Ishikawa (cell line): ENCODE results near the gene ELOB.

Experiments
- CEBPB ChIP-seq: IDR thresholded peaks from 2 replicates; pipeline ENCODE4 v1.6.1; 2012
- CREB1 ChIP-seq: IDR thresholded peaks from 2 replicates; pipeline ENCODE4 v1.6.1; 2012; ENCODE audit warnings: low read depth
- EGR1 ChIP-seq: IDR thresholded peaks from 2 replicates; pipeline ENCODE4 v1.6.1; 2012
- EP300 ChIP-seq: IDR thresholded peaks from 2 replicates; pipeline ENCODE4 v1.6.1; 2012; ENCODE audit warnings: borderline replicate concordance
- FOXM1 ChIP-seq: IDR thresholded peaks from 2 replicates; pipeline ENCODE4 v1.6.1; 2012; ENCODE audit warnings: low read depth, borderline replicate concordance
- NFIC ChIP-seq: IDR thresholded peaks from 2 replicates; pipeline ENCODE4 v1.6.1; 2012
- RAD21 ChIP-seq: IDR thresholded peaks from 2 replicates; pipeline ENCODE4 v1.6.1; 2012; ENCODE audit warnings: low read depth
- TAF1 ChIP-seq: IDR thresholded peaks from 2 replicates; pipeline ENCODE4 v1.6.1; 2012; ENCODE audit warnings: low read depth, mild to moderate bottlenecking
- TCF12 ChIP-seq: IDR thresholded peaks from 2 replicates; pipeline ENCODE4 v1.6.1; 2012; ENCODE audit warnings: low read depth
- TEAD4 ChIP-seq: IDR thresholded peaks from 2 replicates; pipeline ENCODE4 v1.6.1; 2012
- YY1 ChIP-seq: IDR thresholded peaks from 2 replicates; pipeline ENCODE4 v1.6.1; 2012; ENCODE audit warnings: low read depth
- ZBTB7A ChIP-seq: IDR thresholded peaks from 2 replicates; pipeline ENCODE4 v1.6.1; 2012; ENCODE audit warnings: low read depth
- TF ChIP-seq, protein P1 (sequence below): IDR thresholded peaks from 2 replicates; pipeline ENCODE4 v1.6.1; 2012; ENCODE audit warnings: low read depth, mild to moderate bottlenecking
- TF ChIP-seq, protein P2 (sequence below): IDR thresholded peaks from 2 replicates; pipeline ENCODE4 v1.6.1; 2012
- TF ChIP-seq, protein P3 (sequence below): IDR thresholded peaks from 2 replicates; pipeline ENCODE4 v1.6.1; 2012

The ELOB gene

DNA sequence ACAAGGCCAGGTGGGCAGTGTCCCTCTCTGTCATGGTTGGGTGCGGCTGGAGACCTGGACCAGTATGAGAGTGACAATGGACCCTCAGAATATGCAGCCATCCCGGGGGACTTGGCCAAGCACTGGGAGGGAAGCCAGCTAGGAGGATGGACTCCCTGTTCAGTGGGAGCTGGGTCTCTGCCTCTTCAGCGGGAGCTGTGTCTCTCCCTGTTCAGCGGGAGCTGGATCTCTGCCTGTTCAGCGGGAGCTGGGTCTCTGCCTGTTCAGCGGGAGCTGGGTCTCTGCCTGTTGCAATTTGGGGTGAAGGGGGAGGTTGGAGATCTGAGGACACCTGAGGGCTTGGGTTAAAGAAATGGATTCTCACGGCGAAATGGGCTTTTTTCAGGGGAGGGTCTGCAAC is 14.1 kb upstream of the ELOB start:
- no peak for TF ChIP-seq ZBTB7A
- TF ChIP-seq TCF12 = no peak
- no peak for TF ChIP-seq CREB1
- TF ChIP-seq EP300 = no peak
- TF ChIP-seq RAD21 = no peak
- TF ChIP-seq, protein P1, sequence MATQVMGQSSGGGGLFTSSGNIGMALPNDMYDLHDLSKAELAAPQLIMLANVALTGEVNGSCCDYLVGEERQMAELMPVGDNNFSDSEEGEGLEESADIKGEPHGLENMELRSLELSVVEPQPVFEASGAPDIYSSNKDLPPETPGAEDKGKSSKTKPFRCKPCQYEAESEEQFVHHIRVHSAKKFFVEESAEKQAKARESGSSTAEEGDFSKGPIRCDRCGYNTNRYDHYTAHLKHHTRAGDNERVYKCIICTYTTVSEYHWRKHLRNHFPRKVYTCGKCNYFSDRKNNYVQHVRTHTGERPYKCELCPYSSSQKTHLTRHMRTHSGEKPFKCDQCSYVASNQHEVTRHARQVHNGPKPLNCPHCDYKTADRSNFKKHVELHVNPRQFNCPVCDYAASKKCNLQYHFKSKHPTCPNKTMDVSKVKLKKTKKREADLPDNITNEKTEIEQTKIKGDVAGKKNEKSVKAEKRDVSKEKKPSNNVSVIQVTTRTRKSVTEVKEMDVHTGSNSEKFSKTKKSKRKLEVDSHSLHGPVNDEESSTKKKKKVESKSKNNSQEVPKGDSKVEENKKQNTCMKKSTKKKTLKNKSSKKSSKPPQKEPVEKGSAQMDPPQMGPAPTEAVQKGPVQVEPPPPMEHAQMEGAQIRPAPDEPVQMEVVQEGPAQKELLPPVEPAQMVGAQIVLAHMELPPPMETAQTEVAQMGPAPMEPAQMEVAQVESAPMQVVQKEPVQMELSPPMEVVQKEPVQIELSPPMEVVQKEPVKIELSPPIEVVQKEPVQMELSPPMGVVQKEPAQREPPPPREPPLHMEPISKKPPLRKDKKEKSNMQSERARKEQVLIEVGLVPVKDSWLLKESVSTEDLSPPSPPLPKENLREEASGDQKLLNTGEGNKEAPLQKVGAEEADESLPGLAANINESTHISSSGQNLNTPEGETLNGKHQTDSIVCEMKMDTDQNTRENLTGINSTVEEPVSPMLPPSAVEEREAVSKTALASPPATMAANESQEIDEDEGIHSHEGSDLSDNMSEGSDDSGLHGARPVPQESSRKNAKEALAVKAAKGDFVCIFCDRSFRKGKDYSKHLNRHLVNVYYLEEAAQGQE = no peak
- TF ChIP-seq, protein P2, sequence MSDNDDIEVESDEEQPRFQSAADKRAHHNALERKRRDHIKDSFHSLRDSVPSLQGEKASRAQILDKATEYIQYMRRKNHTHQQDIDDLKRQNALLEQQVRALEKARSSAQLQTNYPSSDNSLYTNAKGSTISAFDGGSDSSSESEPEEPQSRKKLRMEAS = no peak
- TF ChIP-seq FOXM1 = no peak
- TF ChIP-seq TEAD4 = no peak
- TF ChIP-seq CEBPB = no peak
- TF ChIP-seq TAF1 = no peak
- TF ChIP-seq EGR1 = no peak

DNA sequence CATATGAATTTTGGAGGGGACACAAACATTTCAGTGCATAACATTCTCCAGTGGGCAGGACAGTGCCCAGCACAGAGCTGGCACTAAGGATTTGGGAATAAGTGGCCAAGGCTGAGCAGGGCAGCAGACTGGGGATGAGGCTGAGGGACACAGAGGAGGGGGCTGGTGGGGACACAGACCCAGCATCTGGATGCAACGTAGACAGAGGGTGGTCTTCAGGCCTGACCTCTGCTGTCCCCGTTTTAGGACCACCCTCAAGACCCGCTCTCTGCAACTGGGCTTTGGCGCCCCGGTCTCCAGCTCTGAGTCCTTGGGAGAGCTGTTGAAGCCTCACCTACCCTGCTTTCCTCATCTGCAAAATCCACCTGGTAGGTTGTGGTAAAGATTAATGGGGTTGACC is 13.6 kb upstream of the ELOB start:
- no peak for TF ChIP-seq EGR1

DNA sequence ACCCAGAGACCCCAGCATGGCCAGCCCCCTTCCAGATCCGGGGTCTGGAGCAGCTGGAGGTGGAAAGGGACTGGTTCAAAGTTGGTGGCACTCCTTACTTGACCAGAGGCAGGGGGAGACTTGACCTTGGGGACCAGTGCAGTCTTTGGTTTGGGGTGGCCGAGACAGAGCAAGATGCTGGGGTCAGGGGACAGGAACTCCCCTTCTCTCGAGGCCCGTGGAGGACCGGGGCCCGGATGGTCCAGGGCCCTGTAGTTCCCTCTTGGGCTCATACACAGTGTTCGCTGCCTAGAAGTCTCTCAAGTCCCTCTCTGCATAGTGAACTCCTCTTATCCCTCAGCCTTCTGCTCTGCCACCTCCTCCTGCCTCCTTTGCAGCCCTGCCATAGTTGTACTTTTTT is 10.9 kb upstream of the ELOB start:
- TF ChIP-seq FOXM1 (no peak), TCF12 (no peak), TEAD4 (no peak), RAD21 (no peak), CREB1 (no peak), YY1 (no peak), EP300 (no peak), NFIC (no peak), EGR1 (no peak), ZBTB7A (no peak), TAF1 (no peak), CEBPB (no peak)
- TF ChIP-seq, protein P3, sequence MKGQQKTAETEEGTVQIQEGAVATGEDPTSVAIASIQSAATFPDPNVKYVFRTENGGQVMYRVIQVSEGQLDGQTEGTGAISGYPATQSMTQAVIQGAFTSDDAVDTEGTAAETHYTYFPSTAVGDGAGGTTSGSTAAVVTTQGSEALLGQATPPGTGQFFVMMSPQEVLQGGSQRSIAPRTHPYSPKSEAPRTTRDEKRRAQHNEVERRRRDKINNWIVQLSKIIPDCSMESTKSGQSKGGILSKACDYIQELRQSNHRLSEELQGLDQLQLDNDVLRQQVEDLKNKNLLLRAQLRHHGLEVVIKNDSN = no peak
- TF ChIP-seq, protein P2 = no peak
- TF ChIP-seq, protein P1 = no peak

DNA sequence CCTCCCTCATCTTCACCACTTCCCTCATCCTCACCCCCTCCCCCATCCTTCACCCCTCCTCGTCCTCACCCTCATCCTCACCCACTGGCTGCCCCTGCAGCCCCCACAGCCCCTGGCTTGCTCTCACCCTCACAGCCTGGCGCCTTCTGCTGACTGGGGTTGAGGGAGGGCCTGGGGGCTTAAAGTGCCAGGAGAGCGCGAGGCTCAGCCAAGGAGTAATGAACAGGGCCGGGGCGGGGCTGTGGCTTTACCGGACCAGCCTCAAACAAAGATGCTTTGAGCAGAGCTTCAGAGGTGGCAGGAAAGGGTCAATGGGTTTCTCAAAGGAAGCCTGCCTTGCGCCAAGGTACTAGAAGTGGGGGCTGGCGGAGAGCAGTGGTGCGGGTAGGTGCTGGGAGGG is 10.3 kb upstream of the ELOB start, which contains the start of gene PRSS33:
PRSS33 (minus strand) TSS at position 155 of the 400 bp plus-strand sequence. CDS start 1,013 bp downstream, outside the sequence.
- TF ChIP-seq EP300 = no peak
- no peak for TF ChIP-seq YY1
- TF ChIP-seq ZBTB7A = no peak

DNA sequence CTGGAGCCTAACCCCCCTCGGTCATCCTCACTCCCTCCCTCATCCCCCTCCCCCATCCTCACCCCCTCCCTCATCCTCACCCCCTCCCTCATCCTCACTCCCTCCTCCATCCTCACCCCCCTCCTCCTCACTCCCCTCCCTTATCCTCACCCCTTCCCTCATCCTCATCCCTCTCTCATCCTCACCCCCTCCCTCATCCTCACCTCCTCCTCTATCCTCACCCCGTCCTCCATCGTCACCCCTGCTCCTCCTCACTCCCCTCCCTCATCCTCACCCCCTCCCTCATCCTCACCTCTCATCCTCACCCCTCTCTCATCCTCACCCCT is 9.7 kb upstream of the ELOB start:
- no peak for TF ChIP-seq TAF1
- no peak for TF ChIP-seq CEBPB
- TF ChIP-seq NFIC = no peak
- TF ChIP-seq, protein P3 = no peak
- no peak for TF ChIP-seq RAD21
- no peak for TF ChIP-seq FOXM1
- TF ChIP-seq TEAD4 = no peak
- no peak for TF ChIP-seq YY1
- TF ChIP-seq ZBTB7A = no peak
- TF ChIP-seq, protein P2 = no peak
- TF ChIP-seq EGR1 = no peak
- TF ChIP-seq TCF12 = no peak
- TF ChIP-seq EP300 = no peak
- TF ChIP-seq, protein P1 = no peak
- TF ChIP-seq CREB1 = no peak
